Measurements from ENCODE around the gene CDC42SE1. TPM values are rescaled to one million over a fixed set of nuclear protein-coding genes. Genes with fewer than 3 reads are reported as not detected.

CDC42SE1 gene
- total and polyA plus RNA-seq, 9 of the 15 experiments (the other 6 are each of a cell fraction or from before 2014, with no cell fraction given), result 78.1 to 189 (median 114) TPM

GRCh38 chr1:151051356-151052009 is 7.9 kb downstream of the CDC42SE1 start (continued):
- no peak for TF ChIP-seq PBX2 (CRISPR knock-in tag; IDR thresholded peaks at IDR 0.05; ENCODE audit: low read depth)
- 0 out of 2 replicates have a peak, but pooled peaks have one; percentile 24 for TF ChIP-seq PBX2 (tag; conservative IDR thresholded peaks at IDR 0.05; ENCODE audit: low read depth)
- TF ChIP-seq ZNF165 (CRISPR knock-in tag; IDR thresholded peaks at IDR 0.05; ENCODE audit: borderline replicate concordance), result no peak
- TF ChIP-seq KLF13 (tag; IDR thresholded peaks at IDR 0.05; ENCODE audit: borderline replicate concordance, low read depth), result no peak
- 0 out of 2 replicates have a peak, but pooled peaks have one; percentile 7 for TF ChIP-seq VEZF1 (CRISPR knock-in tag; IDR thresholded peaks at IDR 0.05)
- no peak for TF ChIP-seq TBP (optimal IDR thresholded peaks at IDR 0.05; ENCODE audit: low read depth, low read length)
- no peak for TF ChIP-seq ZNF707 (CRISPR knock-in tag; conservative IDR thresholded peaks at IDR 0.05)
- TF ChIP-seq RBBP5 (IDR thresholded peaks at IDR 0.05; ENCODE audit: borderline replicate concordance, insufficient read depth, low read length, poor library complexity, severe bottlenecking), result no peak
- peak; percentile 40; the same call in 1 of the 2 replicates for TF ChIP-seq SP1 (CRISPR knock-in tag; IDR thresholded peaks at IDR 0.05)
- no peak for TF ChIP-seq ATF7 (IDR thresholded peaks at IDR 0.05)
- TF ChIP-seq TSC22D4 (tag; IDR thresholded peaks at IDR 0.05), result no peak
- TF ChIP-seq PML (IDR thresholded peaks at IDR 0.05; ENCODE audit: low read length), result 0 out of 2 replicates have a peak, but pooled peaks have one; percentile 14
- 0 out of 2 replicates have a peak, but pooled peaks have one; percentile 23 for TF ChIP-seq CXXC5 (CRISPR knock-in tag; IDR thresholded peaks at IDR 0.05)
- no peak for TF ChIP-seq ASH1L (IDR thresholded peaks at IDR 0.05; ENCODE audit: borderline replicate concordance, low read depth, partially characterized antibody)
- TF ChIP-seq ZC3H4 (CRISPR knock-in tag; IDR thresholded peaks at IDR 0.05; ENCODE audit: borderline replicate concordance), result no peak
- no peak for TF ChIP-seq STAG1 (CRISPR knock-in tag; IDR thresholded peaks at IDR 0.05; ENCODE audit: borderline replicate concordance)
- no peak for TF ChIP-seq CHD1 (IDR thresholded peaks at IDR 0.05; ENCODE audit: low read length)
- TF ChIP-seq POLR2A (conservative IDR thresholded peaks at IDR 0.05), result peak; percentile 65
- peak; percentile 86 for TF ChIP-seq PKNOX1 (IDR thresholded peaks at IDR 0.05)
- TF ChIP-seq ZNF695 (CRISPR knock-in tag; IDR thresholded peaks at IDR 0.05), result no peak
- TF ChIP-seq GABPA (tag; conservative IDR thresholded peaks at IDR 0.05; ENCODE audit: low read depth), result no peak
- TF ChIP-seq RCOR1 (IDR thresholded peaks at IDR 0.05; ENCODE audit: borderline replicate concordance in 1 of 2, low read depth in 2 of 2, low read length in 2 of 2), result no peak
- TF ChIP-seq ZNF174 (CRISPR knock-in tag; IDR thresholded peaks at IDR 0.05), result no peak
- no peak for TF ChIP-seq ZNF408 (CRISPR knock-in tag; IDR thresholded peaks at IDR 0.05; ENCODE audit: low read depth)
- no peak for TF ChIP-seq PPARD (CRISPR knock-in tag; IDR thresholded peaks at IDR 0.05)

All from K562 (cell line).